GM19035 (cell line): Measurements from ENCODE around the gene APC.

Experiments used
- ATAC-seq: cut with Tn5 transposase; IDR thresholded peaks from one replicate; pipeline ENCODE4 v1.9.1; 2021; ENCODE audit not compliant: unreplicated experiment

APC gene

DNA sequence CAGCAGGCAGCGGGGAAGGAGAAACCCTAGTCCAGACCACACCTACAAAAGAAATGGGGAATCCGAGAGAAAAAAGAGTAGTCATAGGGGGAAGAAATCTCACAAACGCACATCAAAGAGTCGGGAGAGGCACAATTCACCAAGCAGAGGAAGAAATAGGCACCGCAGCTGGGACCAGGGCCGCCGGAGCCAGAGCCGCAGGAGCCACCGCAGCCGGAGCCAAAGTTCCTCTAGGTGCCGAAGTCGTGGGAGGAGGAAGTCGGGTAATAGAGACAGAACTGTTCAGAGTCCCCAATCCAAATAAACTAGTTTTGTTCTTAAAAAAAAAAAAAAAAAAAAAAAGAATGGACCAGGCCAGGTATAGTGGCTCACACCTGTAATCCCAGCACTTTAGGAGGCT, 155.1 kb downstream of the APC start:
- ATAC-seq, result no peak

GRCh38 chr5:112895682-112896081, 158.0 kb downstream of the APC start:
- ATAC-seq, result no peak
